ENCODE data around the gene CCNH. TPM values are rescaled to one million over a fixed set of nuclear protein-coding genes. Genes with fewer than 3 reads are reported as not detected.

CCNH gene
- total and polyA plus RNA-seq, 2 of the 4 experiments (the other 2 are of a cell fraction): 37.4 to 100 TPM

- no peak overlapping the region for H2BK15ac ChIP-seq (ENCODE audit: low read depth, low read length)
- dilution Hi-C loops (cut with HindIII; ENCODE audit: low sequenced_read_pairs, unreplicated experiment): no loop called here
- no peak overlapping the region for H3K18ac ChIP-seq (ENCODE audit: low read depth, low read length)
- H3K56ac ChIP-seq (ENCODE audit: extremely low read depth, insufficient read depth, low read length): no peak overlapping the region
- H3K4me2 ChIP-seq (ENCODE audit: low read depth, low read length): no peak overlapping the region
- H3K23ac ChIP-seq (ENCODE audit: low read depth, low read length): no peak overlapping the region
- in situ Hi-C loops (cut with MboI; ENCODE audit: low sequenced_read_pairs): loop anchor here (10.0 to 25.0 kb wide), 2 partner anchors 511 to 1261 kb away; no protein-coding TSS in a partner anchor
- H2BK120ac ChIP-seq (ENCODE audit: low read depth, low read length): no peak overlapping the region
- H3K79me1 ChIP-seq (ENCODE audit: low read depth in 1 of 2, low read length in 2 of 2): no peaks in the 10 kb centered on the region
- intact Hi-C loops (cut with micrococcal nuclease): loop anchor here (5.0 to 10.0 kb wide), 3 partner anchors 351 to 1301 kb away; no protein-coding TSS in a partner anchor
- TF ChIP-seq MAFK (IDR thresholded peaks at IDR 0.05; ENCODE audit: low read depth, low read length) (peak; percentile 75), SMC3 (IDR thresholded peaks at IDR 0.05; ENCODE audit: low read depth, low read length) (no peak)
- no peaks in the 10 kb centered on the region for H3K36me3 ChIP-seq (ENCODE audit: control insufficient read depth, insufficient read depth, low read length)
- POLR2A ChIA-PET (ENCODE audit: unreplicated experiment): no interaction called here
- BruUV-seq (replicated peaks): no TSS peak
- no peak overlapping the region for H2AFZ ChIP-seq (replicated peaks; ENCODE audit: low read length, poor library complexity)
- no peak overlapping the region for H3K14ac ChIP-seq (replicated peaks; ENCODE audit: low read depth, low read length)
- CTCF ChIA-PET: no interaction called here
- no peak overlapping the region for H3K9ac ChIP-seq (ENCODE audit: low read depth, low read length)
- H3K27me3 ChIP-seq (ENCODE audit: control insufficient read depth, insufficient read depth, low read length): no peaks in the 10 kb centered on the region
- no peak overlapping the region for H2BK20ac ChIP-seq (ENCODE audit: low read depth, low read length)
- H2BK5ac ChIP-seq (ENCODE audit: low read depth, low read length, poor library complexity, severe bottlenecking): no peak overlapping the region
- no peak overlapping the region for H4K5ac ChIP-seq (ENCODE audit: low read depth, low read length)
- H3K4ac ChIP-seq (ENCODE audit: low read depth, low read length): no peak overlapping the region
- no peak overlapping the region for H4K91ac ChIP-seq (ENCODE audit: insufficient read depth, low read depth, low read length)
- no peaks in the 10 kb centered on the region for H3K4me1 ChIP-seq (ENCODE audit: control insufficient read depth, insufficient read depth, low read length)
- no CpG with 5 or more reads among the region's 1 CpG for WGBS, 2 experiments (ENCODE audit: extremely low coverage in 2 of 2, insufficient read length in 1 of 2)
- H3K9me1 ChIP-seq (ENCODE audit: insufficient read depth, low read length): no peaks in the 10 kb centered on the region
- DNase-seq (no peak), ATAC-seq (ENCODE audit: low read depth) (no peak)
- no peaks in the 10 kb centered on the region for H4K20me1 ChIP-seq (ENCODE audit: insufficient read depth, low read length)
- H3K27ac ChIP-seq (ENCODE audit: insufficient read depth, low read length): no peak overlapping the region
- no peak overlapping the region for H4K8ac ChIP-seq (ENCODE audit: low read depth in 2 of 2, low read length in 2 of 2)
- no peak overlapping the region for H2AK9ac ChIP-seq (replicated peaks; ENCODE audit: low read depth, low read length, poor library complexity)
- H3K4me3 ChIP-seq (ENCODE audit: insufficient read depth, low read depth, low read length): no peak overlapping the region
- H2AK5ac ChIP-seq (ENCODE audit: low read depth, low read length): no peak overlapping the region
- no peaks in the 10 kb centered on the region for H3K9me3 ChIP-seq (ENCODE audit: control insufficient read depth, insufficient read depth, low read length)
These were observed 11.0 kb upstream of the CCNH start for GRCh38 chr5:87423755-87424154.

All from IMR-90 (cell line).